Suprapubic skin (tissue), 4 donors: ENCODE results near the gene LEKR1.

Source experiments
- POLR2A ChIP-seq, 2 donors: fragments of 450-650 bp; IDR thresholded peaks; one replicate each; pipeline ENCODE4 v1.6.1; 2017; ENCODE audit warnings: antibody characterized with exemption in 2 of 2, mild to moderate bottlenecking in 2 of 2, moderate library complexity in 2 of 2
- POLR2AphosphoS5 ChIP-seq, 3 donors: sonication (generic); formaldehyde crosslinking; IDR thresholded peaks; one replicate each; pipeline ENCODE4 v1.6.1; 2017; ENCODE audit warnings: antibody characterized with exemption in 3 of 3
- TF ChIP-seq, protein P1 (sequence below), 2 donors: fragments of 200-600 bp in 1 of 2; fragments of 450-650 bp in 1 of 2; sonication (generic) in 1 of 2; IDR thresholded peaks; one replicate each; pipeline ENCODE4 v1.5.1; 2016 to 2019; ENCODE audit warnings: antibody characterized with exemption in 2 of 2, mild to moderate bottlenecking in 1 of 2, moderate library complexity in 1 of 2

DNA sequence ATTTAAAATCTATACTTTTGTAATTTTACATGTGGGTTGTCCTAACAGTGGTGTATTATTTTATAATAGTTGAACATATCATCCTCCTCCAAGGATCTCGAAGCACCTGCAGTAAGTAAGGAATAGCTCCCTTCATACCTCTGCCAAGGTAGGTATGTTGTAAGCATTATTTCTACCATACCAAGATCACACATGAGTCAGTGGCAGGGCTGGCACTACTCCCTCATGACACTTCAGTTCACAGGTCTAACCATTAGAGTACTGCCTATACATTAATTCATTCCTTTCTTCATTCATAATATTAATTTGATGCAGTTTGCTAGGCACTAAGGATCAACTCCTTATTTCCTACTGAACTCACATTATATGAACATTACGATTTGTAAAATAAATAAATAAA, 11.9 kb upstream of the LEKR1 start:
- TF ChIP-seq, protein P1, sequence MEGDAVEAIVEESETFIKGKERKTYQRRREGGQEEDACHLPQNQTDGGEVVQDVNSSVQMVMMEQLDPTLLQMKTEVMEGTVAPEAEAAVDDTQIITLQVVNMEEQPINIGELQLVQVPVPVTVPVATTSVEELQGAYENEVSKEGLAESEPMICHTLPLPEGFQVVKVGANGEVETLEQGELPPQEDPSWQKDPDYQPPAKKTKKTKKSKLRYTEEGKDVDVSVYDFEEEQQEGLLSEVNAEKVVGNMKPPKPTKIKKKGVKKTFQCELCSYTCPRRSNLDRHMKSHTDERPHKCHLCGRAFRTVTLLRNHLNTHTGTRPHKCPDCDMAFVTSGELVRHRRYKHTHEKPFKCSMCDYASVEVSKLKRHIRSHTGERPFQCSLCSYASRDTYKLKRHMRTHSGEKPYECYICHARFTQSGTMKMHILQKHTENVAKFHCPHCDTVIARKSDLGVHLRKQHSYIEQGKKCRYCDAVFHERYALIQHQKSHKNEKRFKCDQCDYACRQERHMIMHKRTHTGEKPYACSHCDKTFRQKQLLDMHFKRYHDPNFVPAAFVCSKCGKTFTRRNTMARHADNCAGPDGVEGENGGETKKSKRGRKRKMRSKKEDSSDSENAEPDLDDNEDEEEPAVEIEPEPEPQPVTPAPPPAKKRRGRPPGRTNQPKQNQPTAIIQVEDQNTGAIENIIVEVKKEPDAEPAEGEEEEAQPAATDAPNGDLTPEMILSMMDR (IDR thresholded peaks at IDR 0.05): no peak
- TF ChIP-seq POLR2A (IDR thresholded peaks at IDR 0.05) (no peak), POLR2AphosphoS5 (IDR thresholded peaks at IDR 0.05) (no peak)
